Measurements from ENCODE around the gene GMPR2.
"Not testable (repeated sequence)": the region's sequence is repeated elsewhere in the genome, so short reads cannot be mapped to it uniquely, and the experiment has no call there.

The GMPR2 gene

GRCh38 chr14:24198814-24199524 lies 33.8 kb upstream of the GMPR2 start:
- no peak for DNase-seq (ENCODE audit: low read depth in 4 of 4, low spot score in 1 of 4)

- not testable (repeated sequence) for DNase-seq (ENCODE audit: low read depth in 4 of 4, low spot score in 1 of 4)
These were observed 30.2 kb upstream of the GMPR2 start for GRCh38 chr14:24202538-24202937.

- DNase-seq (ENCODE audit: low read depth in 4 of 4, low spot score in 1 of 4): not testable (repeated sequence)
These were observed 29.4 kb upstream of the GMPR2 start for GRCh38 chr14:24203249-24203886.

GRCh38 chr14:24204163-24205146 lies 28.3 kb upstream of the GMPR2 start:
- DNase-seq (ENCODE audit: low read depth in 4 of 4, low spot score in 1 of 4): no peak

- DNase-seq (ENCODE audit: low read depth in 4 of 4, low spot score in 1 of 4): no peak
These were observed 26.2 kb upstream of the GMPR2 start for GRCh38 chr14:24206260-24207103.

GRCh38 chr14:24207104-24207551 lies 25.6 kb upstream of the GMPR2 start:
- no peak for DNase-seq (ENCODE audit: low read depth in 4 of 4, low spot score in 1 of 4)

GRCh38 chr14:24207625-24208024 lies 25.1 kb upstream of the GMPR2 start:
- DNase-seq (ENCODE audit: low read depth in 4 of 4, low spot score in 1 of 4): no peak

- no peak for DNase-seq (ENCODE audit: low read depth in 4 of 4, low spot score in 1 of 4)
These were observed 21.4 kb upstream of the GMPR2 start for GRCh38 chr14:24211311-24211710.

- peak; percentile 83 to 95 (median 92) for DNase-seq (ENCODE audit: low read depth in 4 of 4, low spot score in 1 of 4)
These were observed 19.5 kb upstream of the GMPR2 start, which contains the start of gene CHMP4A for GRCh38 chr14:24212924-24213865. TSS of gene CHMP4A (minus strand) at chr14:24213488. CDS start at chr14:24213439, 49 bp downstream.

- DNase-seq (ENCODE audit: low read depth in 4 of 4, low spot score in 1 of 4): no peak
These were observed 18.7 kb upstream of the GMPR2 start for GRCh38 chr14:24213866-24214662.

- peak; percentile 52 to 77 (median 66) for DNase-seq (ENCODE audit: low read depth in 4 of 4, low spot score in 1 of 4)
These were observed 17.0 kb upstream of the GMPR2 start, which contains the start of gene MDP1 for GRCh38 chr14:24215495-24216344. TSS of gene MDP1 (minus strand) at chr14:24216066. CDS start at chr14:24215955, 111 bp downstream.

- no peak for DNase-seq (ENCODE audit: low read depth in 4 of 4, low spot score in 1 of 4)
These were observed 16.4 kb upstream of the GMPR2 start for GRCh38 chr14:24216345-24216699.

GRCh38 chr14:24216876-24217275 lies 15.9 kb upstream of the GMPR2 start:
- not testable (repeated sequence) for DNase-seq (ENCODE audit: low read depth in 4 of 4, low spot score in 1 of 4)

- DNase-seq (ENCODE audit: low read depth in 4 of 4, low spot score in 1 of 4): no peak
These were observed 13.6 kb upstream of the GMPR2 start for GRCh38 chr14:24219080-24219479.

GRCh38 chr14:24219521-24219920 lies 13.2 kb upstream of the GMPR2 start:
- no peak for DNase-seq (ENCODE audit: low read depth in 4 of 4, low spot score in 1 of 4)

GRCh38 chr14:24222987-24223386 lies 9.7 kb upstream of the GMPR2 start:
- not testable (repeated sequence) for DNase-seq (ENCODE audit: low read depth in 4 of 4, low spot score in 1 of 4)

GRCh38 chr14:24224618-24225071 lies 8.1 kb upstream of the GMPR2 start:
- no peak for DNase-seq (ENCODE audit: low read depth in 4 of 4, low spot score in 1 of 4)

Measured in stimulated activated CD4-positive, alpha-beta T cell treated with anti-CD3 and anti-CD28 coated beads, Interleukin-1b, Interleukin-23, amount 100 ng/mL, for 24 hours (primary cell).